ENCODE data around the gene GTF2F2.

DNA sequence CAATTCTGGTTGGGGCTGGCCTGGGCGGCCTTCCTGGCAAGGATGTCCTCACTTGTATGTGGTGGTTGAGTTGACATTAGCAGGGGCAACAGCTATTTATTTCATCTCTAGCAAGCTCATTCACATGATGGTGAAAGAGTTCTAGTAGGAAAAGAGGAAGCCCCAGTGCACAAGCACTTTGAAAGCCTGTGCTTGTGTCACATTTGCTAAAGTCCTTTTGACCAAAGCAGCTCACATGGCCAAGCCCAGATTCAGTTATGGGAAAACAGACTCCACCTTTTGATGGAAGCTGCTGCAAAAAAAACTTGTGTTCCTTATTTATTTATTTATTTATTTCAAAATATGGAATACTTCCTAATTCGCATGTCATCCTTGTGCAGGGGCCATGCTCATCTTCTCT, 17.2 kb downstream of the GTF2F2 start:
- no peak for TF ChIP-seq L3MBTL2 (IDR thresholded peaks at IDR 0.05)
- TF ChIP-seq CTCF (IDR thresholded peaks at IDR 0.05 in 2 of 3, conservative IDR thresholded peaks at IDR 0.05 in 1 of 3; ENCODE audit: insufficient read depth in 2 of 3, low read depth in 1 of 3, low read length in 3 of 3): no peak
- TF ChIP-seq CEBPB (tag; IDR thresholded peaks at IDR 0.05): no peak
- no peak for TF ChIP-seq POLR2A (conservative IDR thresholded peaks at IDR 0.05)
- no peak for TF ChIP-seq ZKSCAN3 (CRISPR knock-in tag; IDR thresholded peaks at IDR 0.05)
- TF ChIP-seq ESRRA (IDR thresholded peaks at IDR 0.05; ENCODE audit: borderline replicate concordance, low read depth): no peak
- TF ChIP-seq TAF1 (IDR thresholded peaks at IDR 0.05; ENCODE audit: control insufficient read depth, extremely low read depth, insufficient read depth, low read length, severe bottlenecking): no peak
- no peak for TF ChIP-seq ZBTB49 (CRISPR knock-in tag; IDR thresholded peaks at IDR 0.05; ENCODE audit: borderline replicate concordance)
- TF ChIP-seq HDAC6 (IDR thresholded peaks at IDR 0.05; ENCODE audit: low read depth, low read length): no peak
- TF ChIP-seq SMAD3 (CRISPR knock-in tag; conservative IDR thresholded peaks at IDR 0.05): no peak
